Measurements from ENCODE around the gene CD55. TPM values are rescaled to one million over a fixed set of nuclear protein-coding genes. Genes with fewer than 3 reads are reported as not detected.

Gene CD55
- total RNA-seq, 1 experiment from 2014 or later = 17.3 TPM

DNA sequence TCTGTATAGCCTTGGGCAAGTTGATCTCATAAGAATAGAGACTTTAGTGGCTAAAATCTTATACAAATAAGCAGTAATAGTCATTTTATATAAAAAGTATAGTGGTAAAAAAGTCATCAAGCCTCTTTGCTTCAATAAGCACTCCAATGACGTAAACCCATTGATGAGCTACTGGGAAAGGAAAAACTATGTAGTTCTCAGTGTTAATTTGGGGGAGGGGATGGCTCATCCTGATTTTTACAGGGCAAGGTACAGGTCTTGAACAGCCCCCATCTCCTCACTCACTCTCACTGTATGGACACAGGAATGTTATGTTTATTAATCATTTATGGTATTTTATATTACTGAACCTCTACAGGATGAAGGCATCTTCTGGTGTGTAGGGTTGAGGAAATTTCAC, 38.1 kb upstream of the CD55 start:
- DNase-seq = no peak
- Histone ChIP-seq H3K14ac (ENCODE audit: insufficient read depth, low read length) (no peak overlapping the region), H2BK120ac (ENCODE audit: low read depth, low read length, poor library complexity, severe bottlenecking) (no peak overlapping the region), H2BK12ac (ENCODE audit: insufficient read length, low read depth, low read length) (no peak overlapping the region), H3T11ph (ENCODE audit: low read length) (no peak overlapping the region), H3K9me3 (ENCODE audit: control insufficient read depth, low read depth, low read length) (no peaks in the 10 kb centered on the region), H4K8ac (replicated peaks; ENCODE audit: insufficient read length, low read depth, low read length) (no peak overlapping the region), H2BK15ac (ENCODE audit: low read depth, low read length) (no peak overlapping the region), H3K4me2 (ENCODE audit: insufficient read depth, insufficient read length, low read length) (no peak overlapping the region), H3K27me3 (ENCODE audit: insufficient read depth, low read length) (no peaks in the 10 kb centered on the region), H3K23ac (ENCODE audit: insufficient read length, low read depth, low read length) (no peak overlapping the region), H4K20me1 (ENCODE audit: control insufficient read depth, insufficient read depth, insufficient read length) (no peaks in the 10 kb centered on the region), H4K5ac (ENCODE audit: insufficient read length, low read depth, low read length) (no peak overlapping the region), H3K23me2 (ENCODE audit: insufficient read length, low read depth, low read length, poor library complexity, severe bottlenecking) (no peaks in the 10 kb centered on the region), H2BK20ac (ENCODE audit: low read depth, low read length, poor library complexity, severe bottlenecking) (no peak overlapping the region), H3K18ac (ENCODE audit: insufficient read length, low read depth, low read length) (no peak overlapping the region), H2AK5ac (ENCODE audit: insufficient read length, low read length) (no peak overlapping the region), H3K9ac (ENCODE audit: extremely low read depth, insufficient read length, low read length) (no peak overlapping the region), H3K79me1 (ENCODE audit: insufficient read depth, low read depth, low read length, poor library complexity, severe bottlenecking) (no peaks in the 10 kb centered on the region), H2AFZ (ENCODE audit: low read length) (no peak overlapping the region), H3K56ac (ENCODE audit: insufficient read length, low read depth, low read length) (no peak overlapping the region), H3K27ac (ENCODE audit: insufficient read length, low read depth, low read length) (no peak overlapping the region), H3K4ac (ENCODE audit: low read depth, low read length) (no peak overlapping the region), H2BK5ac (ENCODE audit: insufficient read length, low read length) (no peak overlapping the region), H3K4me1 (ENCODE audit: insufficient read depth, low read length) (peaks cover 5% of the 10 kb centered on the region; the same call in 1 of the 2 replicates), H4K91ac (ENCODE audit: insufficient read length, low read depth, low read length) (no peak overlapping the region), H3K79me2 (ENCODE audit: insufficient read depth, low read length) (no peaks in the 10 kb centered on the region)
- no peaks in the 10 kb centered on the region for H3K36me3 Mint-ChIP-seq (ENCODE audit: insufficient read depth in 1 of 3, low read depth in 3 of 3)
- peaks cover 18 to 25% of the 10 kb centered on the region in 2 experiments for H3K4me1 Mint-ChIP-seq
- no peaks in the 10 kb centered on the region for H3K9me3 Mint-ChIP-seq
- no peaks in the 10 kb centered on the region; the same call in 1 of the 2 replicates for H3K27me3 Mint-ChIP-seq (ENCODE audit: low read depth)
- H3K4me3 Mint-ChIP-seq = no peak overlapping the region
- H3K27ac Mint-ChIP-seq = no peak overlapping the region
- TF ChIP-seq, protein P1, sequence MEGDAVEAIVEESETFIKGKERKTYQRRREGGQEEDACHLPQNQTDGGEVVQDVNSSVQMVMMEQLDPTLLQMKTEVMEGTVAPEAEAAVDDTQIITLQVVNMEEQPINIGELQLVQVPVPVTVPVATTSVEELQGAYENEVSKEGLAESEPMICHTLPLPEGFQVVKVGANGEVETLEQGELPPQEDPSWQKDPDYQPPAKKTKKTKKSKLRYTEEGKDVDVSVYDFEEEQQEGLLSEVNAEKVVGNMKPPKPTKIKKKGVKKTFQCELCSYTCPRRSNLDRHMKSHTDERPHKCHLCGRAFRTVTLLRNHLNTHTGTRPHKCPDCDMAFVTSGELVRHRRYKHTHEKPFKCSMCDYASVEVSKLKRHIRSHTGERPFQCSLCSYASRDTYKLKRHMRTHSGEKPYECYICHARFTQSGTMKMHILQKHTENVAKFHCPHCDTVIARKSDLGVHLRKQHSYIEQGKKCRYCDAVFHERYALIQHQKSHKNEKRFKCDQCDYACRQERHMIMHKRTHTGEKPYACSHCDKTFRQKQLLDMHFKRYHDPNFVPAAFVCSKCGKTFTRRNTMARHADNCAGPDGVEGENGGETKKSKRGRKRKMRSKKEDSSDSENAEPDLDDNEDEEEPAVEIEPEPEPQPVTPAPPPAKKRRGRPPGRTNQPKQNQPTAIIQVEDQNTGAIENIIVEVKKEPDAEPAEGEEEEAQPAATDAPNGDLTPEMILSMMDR (conservative IDR thresholded peaks at IDR 0.05) = no peak
- WGBS (ENCODE audit: extremely low coverage, insufficient read length, low lambda C conversion rate) = no CpG with 5 or more reads among the region's 1 CpG
